ENCODE measurements around the gene EVA1A.
"Not testable (repeated sequence)": the region's sequence is repeated elsewhere in the genome, so short reads cannot be mapped to it uniquely, and the experiment has no call there.

EVA1A gene

DNA sequence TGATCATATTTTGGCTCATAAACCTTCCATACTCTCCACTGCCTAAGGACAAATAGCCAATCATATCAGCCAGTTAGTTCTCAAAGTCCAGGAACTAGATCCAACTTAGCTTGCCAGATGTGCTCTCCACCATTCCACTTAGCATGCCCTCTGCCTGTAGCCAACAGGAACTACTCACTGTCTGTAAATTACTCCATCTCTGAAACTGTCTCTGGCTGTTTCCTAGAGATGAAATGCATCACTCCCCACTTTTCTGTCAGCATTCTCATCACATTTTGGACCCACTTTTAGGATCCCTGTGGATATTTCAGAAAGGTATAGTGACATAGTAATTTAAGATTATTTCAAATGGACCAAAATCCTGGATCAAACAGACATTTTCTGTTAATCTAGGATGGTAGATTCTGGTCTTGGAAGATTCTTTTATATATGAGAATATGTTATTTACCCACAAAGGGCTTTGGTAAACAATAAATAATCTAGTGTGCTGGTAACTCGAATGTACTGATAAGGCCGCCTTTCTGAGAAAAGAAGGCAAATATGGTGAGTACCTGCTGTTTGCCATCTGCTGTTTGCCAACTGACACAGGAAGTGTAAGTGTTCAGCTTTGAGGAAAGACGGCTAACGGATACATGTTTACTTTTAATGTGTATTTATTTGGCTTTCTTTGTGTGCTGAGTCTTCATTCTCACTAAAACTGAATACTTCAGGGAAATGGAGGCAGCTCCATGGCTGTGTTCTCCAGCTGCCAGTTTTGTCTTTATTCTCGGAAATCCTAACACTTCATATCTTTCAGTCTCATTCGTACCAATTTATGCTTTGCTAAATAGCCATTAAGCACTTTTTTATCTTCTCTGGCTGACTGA is 79.5 kb downstream of the EVA1A start:
- DNase-seq = no peak

DNA sequence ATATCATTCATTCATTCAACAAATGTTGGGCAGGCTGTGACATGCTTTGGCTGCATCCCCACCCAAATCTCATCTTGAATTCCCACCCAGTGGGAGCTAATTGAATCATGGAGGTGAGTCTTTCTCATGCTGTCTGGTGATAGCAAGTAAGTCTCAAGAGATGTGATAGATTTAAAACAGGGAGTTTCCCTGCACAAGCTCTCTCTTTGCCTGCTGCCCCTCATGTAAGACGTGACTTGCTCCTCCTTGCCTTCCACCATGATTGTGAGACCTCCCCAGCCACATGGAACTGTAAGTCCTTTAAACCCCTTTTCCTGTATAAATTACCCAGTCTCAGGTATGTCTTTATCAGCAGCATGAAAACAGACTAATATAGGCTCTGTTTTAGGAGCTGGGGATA is 83.0 kb downstream of the EVA1A start:
- DNase-seq = not testable (repeated sequence)

DNA sequence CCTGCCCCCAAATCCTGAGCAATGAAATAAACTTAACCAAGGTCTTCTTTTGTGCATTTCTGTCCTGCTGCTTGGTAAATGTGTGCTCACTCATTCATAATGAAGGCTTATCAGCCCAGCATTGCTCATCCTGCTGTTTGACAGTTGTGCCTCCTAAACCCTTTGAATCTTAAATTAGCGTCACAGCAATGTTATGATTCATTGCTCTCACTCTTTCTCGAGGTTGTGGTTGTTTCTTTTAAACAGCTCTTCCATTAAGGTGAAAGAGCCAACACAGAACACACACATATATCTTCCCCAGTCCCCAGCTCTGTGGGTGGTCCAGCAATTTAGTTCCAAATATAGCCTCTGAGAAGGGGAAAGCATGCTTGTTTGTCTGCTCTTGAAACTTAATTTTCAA is 84.0 kb downstream of the EVA1A start:
- no peak for DNase-seq

DNA sequence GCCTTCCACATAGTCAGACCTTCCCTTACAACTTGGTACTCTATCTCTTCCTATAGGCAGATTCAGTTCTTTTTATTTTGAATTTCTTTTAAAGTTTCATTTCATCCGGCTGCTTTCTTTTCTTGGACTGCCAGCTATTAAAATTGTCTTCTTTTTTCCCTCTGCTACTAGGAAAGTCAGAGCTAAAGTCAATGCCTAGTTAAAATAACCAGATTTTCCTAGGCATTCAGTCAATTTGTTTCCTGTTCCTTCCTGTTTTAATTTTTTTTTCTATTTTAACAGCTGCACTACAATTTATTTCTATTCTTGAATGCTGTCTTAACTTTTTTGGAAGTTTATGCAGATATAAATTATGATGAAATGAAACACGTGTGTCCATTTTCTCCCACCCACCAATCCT is 84.8 kb downstream of the EVA1A start:
- DNase-seq = no peak

DNA sequence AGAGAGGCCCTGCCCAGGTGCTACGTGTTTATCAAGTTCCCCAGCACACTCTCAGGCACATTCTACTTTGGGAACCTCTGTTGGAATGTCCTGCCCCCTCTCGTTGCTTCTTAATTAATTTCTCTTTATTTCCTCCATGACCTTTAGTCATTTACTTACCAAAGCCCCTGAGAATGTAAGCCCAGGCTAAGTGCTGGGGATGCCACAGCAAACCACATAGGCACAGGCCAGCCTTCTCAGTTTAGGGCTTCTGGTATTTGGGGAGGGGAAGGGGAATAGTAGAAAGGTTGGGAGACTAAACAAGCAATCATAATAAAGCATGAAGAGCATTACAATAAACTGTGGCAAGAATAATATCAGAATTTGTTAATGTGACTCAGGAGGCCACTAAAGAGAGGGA is 85.7 kb downstream of the EVA1A start:
- no peak for DNase-seq

DNA sequence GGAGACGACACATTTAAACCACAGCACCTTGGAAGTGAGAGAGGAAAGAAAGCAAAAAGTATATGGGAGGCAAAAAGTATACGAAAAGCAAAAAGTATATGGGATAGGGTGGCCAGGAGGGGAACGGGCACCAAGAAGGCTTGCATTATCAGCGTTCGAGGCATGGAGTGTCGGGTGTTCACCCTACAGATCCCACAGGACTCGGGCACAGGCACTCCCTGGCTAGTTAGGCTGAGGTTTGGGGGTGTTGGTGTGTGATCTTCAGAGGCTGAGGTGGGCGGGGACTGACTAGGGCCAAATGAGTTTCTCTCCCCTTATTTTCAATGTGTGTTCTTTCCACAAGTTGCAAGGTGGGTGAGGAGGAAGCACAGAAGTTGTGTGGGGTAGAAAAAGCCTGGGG is 86.6 kb downstream of the EVA1A start:
- no peak for DNase-seq

DNA sequence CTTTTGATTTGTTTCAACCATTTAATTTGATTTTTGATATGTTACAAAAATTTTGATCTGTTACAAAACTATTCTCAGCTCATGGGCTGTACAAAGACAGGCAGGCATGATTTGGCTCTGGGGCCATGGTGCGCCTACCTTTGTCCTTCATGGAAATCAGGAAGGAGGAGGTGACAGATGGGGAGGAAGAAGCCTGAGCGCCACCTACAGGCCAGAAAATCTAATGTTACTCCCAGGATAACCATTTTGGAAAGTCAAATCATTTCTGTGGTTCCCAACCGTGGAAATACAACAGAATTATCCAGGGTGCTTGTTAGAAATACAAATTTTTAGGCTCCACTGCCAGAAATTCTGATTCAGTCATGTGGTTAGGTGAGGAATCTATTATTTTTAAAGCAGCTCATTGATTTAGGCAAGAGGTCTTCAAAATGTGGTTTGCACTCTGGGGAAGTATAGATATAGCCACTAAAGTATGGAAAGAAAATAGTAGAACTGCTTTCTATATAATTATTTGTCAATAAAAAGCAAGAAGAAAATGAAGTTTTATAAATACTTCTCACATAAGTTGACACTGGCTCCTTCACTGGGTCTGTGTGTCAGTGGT is 93.9 kb downstream of the EVA1A start:
- DNase-seq = no peak

DNA sequence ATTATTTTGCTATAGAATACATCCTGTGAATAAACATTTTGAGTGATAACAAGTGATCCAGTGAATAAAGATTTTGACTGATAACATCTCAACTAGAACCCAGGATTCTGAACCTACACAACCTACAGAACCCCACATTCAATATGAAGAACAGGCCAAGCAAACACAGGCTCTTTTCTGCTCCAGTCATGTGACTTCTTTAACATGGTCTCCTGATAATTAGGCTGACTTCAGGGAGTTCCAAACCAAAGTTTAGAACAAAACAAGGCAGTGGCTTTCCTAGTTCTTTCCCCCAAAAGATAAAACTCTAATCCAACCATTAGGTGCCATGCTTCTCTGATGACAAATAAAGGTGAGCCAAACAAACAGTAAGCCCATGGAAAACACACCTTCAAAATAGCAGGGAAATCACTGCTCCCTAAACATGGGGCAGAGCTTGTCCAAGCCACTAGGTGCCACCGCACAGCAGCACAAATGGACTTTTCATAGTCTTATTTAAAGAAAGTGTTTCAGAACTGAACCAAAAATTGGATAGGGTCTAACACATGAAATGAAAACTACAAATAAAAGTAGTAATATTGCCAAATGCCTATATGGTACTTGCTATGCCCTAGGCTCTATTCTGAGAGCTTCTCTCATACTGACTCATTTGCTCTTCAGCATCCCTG is 95.3 kb downstream of the EVA1A start:
- no peak for DNase-seq

DNA sequence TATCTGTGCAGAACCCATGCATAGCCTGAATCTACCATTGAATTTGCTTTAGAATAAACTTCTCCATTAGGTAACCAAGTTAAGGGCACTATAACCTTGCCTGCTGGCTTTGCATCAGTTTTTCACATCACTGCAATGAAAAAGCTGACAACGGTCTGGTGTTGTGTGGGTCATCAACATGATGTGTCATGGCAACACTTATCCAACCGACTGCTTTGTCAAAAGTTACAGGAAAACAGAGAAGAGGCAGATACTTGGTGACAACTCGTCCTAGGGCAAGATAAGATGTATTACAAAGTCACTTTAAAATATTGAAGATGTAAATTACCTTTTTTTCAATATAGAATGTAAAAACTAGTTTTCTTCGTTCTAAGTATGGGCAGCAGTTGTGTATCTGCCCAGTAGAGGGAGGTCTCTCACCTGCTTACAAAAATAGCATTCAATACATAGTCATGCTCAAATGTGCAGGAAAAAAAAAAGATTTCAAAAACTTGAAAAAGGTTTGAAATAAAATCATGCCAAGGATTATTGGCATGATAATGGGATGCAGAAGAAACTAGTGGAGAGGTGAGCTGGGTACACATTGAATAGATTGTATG is 96.3 kb downstream of the EVA1A start:
- no peak for DNase-seq

DNA sequence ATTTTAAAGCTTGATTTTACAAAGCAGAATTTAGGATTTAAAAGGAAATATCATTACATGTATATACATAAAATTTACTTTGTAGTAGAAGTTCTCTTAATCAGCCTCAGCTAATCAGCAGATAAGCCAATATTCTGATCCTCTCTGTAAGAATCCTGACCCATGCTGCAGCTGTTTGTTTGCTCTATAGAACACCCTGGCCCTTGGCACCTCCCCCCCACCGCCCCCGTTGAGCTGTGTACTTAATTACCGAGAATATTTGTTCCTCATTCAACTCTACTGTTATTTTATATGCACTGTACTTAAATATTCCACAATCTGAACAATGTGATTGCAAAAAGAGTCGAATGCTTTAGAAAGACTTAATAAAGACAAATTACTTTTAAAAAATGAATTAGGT is 98.0 kb downstream of the EVA1A start:
- no peak for DNase-seq

DNA sequence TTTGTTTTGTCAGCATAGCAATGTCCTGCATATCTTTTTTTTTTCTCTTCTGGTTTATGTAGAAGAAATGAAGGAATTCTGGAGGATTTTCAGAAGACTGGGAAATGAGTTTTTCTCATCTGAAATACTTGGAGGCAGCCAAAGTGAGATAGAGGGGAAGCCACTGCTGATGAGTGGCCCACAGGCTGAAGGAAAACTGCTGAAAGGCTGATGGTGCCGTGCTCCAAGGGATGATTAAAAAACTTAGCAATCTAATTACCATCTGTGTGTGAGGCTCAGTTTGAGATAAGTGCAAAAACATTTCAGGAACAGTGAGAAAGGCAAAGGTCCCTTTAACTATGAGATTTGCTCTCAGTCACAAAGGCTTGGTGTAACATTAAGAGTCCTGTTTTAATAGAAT is 98.5 kb downstream of the EVA1A start:
- DNase-seq = no peak

DNA sequence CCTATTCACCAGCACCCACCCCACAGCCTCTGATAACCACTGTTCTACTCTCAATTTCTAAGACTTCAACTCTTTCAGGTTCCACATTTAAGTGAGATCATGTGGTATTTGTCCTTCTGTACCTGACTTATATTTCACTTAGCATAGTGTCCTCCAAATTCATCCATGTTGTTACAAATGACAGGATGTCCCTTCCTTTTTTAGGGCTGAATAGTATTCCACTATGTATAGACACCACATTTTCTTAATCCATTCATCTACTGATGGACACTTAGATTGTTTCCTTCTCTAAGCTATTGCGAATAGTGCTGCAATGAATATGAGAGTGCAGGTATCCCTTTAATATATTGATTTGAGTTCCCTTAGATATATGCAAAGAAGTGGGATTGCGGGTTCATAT is 100.1 kb downstream of the EVA1A start:
- no peak for DNase-seq

DNA sequence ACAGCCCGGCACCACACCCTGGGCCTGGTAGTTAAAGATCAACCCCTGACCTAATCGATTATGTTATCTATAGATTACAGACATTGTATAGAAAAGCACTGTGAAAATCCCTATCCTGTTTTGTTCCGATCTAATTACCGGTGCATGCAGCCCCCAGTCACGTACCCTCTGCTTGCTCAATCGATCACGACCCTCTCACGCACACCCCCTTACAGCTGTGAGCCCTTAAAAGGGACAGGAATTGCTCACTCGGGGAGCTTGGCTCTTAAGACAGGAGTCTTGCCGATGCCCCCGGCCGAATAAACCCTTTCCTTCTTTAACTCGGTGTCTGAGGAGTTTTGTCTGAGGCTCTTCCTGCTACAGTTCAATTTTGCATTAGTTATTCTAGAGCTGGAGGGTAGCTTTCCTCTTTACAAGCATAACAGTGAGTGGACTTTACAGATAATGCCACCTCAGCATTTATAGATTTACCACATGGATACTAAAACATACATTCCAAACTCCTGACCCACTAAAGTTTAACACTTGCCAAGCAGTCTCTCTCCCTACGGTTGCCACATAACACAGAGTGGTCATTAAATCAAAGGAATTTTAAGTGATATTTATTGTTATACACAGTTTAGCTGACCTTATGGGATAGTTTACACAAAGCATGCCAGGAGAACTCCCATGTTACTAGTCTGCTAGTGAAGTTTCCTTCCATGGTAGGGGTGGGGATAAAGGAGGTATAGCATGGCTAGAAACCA is 101.0 kb downstream of the EVA1A start:
- DNase-seq = no peak

DNA sequence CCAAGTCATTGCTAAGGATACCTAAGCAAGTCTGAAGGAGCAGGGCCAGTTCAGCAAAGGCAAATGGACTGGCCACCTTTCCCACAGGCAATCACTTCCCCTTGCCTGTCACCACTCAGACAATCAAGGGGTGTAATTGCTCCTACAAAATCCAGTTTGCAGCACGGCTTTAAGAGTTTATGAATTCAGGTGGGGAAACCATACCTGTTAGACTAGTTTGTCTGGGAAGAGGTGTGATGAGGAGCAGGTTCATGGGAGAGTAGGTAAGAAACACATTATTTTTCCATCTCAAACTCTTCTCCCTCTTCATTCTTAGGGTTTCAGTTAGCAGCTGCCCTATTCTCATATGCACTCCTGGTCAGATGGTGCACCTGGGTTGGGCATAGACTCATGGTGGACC is 102.5 kb downstream of the EVA1A start:
- DNase-seq = no peak

DNA sequence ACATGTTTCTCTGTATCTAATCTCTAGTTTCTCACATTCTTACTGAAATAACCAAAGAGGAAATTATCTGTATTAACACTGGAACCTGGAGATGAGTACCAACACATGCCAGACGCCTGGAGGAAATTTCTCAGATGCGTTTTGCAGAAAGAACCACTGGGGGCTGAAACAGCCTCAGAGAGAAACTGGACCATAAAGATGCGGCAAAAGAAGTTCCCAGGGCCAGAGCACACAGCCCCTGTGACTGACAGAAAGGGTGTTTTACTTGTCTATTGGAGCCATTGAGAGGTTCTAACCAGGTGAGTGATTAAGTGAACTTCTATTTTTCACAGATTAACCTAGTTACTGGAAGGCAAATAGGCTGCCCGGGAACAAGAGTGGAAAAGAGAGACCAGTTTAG is 103.9 kb downstream of the EVA1A start:
- DNase-seq = no peak

DNA sequence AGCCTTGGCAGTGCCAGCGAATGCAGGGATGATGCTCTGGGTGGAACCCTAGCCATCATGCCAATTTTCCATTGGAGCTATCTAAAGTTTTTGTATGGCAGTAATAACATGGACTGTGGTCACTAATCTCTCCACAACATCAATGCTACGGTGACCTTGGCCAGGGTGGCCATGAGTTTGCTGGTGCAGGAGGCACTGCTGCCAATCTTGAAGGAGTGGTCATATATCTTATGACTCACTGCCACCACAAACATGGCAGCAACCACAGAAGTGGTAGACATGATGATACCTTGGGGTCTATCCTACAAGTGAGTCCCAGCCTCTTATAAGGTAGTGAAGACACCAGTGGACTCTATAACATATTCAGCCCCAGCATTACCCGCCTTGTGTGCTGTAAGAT is 104.6 kb downstream of the EVA1A start:
- DNase-seq = no peak

DNA sequence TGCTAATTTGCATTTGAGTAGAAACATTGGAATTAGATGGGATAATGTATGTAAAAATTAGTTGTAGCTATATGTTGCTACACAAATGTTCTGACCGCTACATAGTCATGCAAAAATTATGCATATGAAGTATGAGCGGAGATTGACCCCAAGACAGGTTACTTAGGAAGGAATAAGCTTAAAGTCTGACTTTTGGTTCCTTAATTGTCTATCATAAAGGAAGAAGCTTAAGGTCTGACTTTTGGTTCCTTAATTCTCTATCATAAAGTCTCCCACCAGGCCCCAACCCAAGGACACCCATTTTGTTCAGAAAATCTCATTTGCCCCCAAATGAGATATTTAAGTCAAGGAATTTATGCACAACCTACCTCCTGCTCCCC is 106.5 kb downstream of the EVA1A start:
- DNase-seq = no peak

DNA sequence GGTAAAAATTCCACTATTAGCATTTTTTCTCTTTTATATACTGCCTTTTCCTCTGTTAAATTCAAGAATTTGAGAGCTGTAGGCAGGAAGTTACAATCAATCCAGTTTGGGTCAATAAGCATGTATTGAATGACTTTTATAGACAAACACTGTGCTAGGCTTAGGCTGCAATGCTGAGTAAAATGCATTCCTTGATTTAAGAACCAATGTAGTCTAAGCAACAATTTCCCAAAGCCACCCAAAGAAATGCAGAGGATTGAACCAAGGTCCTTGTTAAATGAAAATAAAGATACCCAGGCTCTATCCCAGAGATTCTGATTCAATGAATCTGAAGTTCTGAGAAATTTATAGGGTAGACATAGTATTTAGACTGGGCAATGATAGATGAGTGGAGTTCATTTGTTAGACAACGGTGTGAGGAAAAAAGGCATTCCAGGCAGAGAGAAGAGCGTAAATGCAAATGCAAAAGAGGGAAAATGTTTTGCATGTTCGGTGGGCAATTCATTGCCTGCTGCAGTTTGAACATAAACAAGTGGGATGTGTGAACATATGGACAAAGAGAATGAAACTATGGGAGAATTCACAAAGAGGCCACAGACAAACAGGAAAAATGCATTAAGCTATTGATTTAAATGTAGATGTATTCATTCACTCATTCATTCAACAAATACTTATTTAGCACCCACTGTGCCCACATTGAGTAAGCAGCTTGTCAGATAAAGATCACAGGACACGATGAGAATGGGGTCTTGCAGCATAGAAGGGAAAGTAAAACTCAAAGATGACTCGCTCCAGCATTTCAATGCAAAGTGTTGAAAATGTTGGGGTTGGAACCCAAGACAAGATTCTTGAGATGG is 107.1 kb downstream of the EVA1A start:
- no peak for DNase-seq

DNA sequence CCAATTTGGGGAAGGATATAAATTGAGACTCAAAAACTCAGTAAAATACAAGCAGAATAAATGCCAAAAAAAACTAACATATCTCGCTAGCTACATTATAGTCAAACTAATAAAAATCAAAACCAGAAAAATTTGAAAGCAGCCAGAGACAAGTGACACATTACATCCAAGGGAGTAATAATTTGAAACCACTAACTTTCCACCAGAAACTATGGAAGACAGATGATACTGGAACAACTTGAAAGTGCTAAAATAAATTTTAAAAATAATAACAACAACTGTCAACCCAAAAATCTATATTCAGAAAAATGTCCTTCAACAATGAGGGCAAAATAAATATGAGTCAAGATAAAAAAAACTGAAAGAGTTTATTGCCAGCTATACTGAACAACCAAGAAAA is 110.7 kb downstream of the EVA1A start:
- no peak for DNase-seq

DNA sequence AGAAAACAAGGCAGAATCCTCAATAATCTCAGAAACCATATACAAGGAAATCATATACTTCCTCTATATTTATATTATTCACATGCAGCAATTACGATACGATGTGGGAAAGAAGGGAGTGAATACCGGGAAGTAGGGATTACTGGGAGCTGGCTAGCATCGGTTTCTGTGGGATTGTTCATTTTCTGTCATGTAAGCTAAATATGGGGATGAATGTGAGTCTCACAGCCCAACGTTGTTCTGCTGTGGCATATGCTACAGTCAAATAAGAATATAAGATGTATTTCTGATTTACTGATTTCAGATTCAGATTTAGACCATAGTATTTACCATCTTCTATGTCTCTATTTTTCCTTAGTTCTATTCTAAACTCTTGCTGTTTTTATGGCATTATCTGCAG is 113.6 kb downstream of the EVA1A start:
- DNase-seq = no peak

Data from activated CD4-positive, CD25-positive, alpha-beta regulatory T cell treated with anti-CD3 and anti-CD28 coated beads, Interleukin-2, amount 50 U/mL, for 72 hours (primary cell).